ENCODE data around the gene RRP36.

Gene RRP36

DNA sequence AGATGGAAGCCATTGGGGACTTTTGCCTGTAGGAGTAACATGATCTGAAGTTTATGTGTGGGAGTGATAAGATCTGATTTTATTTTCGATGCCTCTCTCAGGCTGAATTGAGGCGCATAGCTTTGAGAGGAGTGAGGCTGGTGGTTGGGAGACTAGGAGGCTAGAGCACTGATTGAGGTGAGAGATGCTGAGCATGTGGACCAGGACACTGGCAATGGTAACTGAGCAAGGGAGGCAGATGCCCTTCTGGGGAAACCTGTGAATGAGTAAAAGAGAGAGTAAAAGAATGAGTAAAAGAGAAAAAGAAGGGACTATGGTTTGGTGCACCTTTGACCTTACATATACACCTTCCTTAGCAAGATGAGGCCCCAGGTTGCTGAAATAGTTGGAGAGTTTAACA lies 3.0 kb downstream of the RRP36 start:
- POLR2A ChIA-PET = interaction anchor here (0.9 to 9.2 kb wide), 5 partner anchors 10 to 119 kb away, joined by 3 to 66 read pairs (median 13); partner anchors contain the start of genes CUL7, KLC4, KLHDC3 and MEA1
- H3K36me3 ChIP-seq (ENCODE audit: control insufficient read depth in 2 of 2, insufficient read depth in 1 of 2, low read length in 2 of 2) = peaks cover 71 to 79% of the 10 kb centered on the region in 2 experiments

DNA sequence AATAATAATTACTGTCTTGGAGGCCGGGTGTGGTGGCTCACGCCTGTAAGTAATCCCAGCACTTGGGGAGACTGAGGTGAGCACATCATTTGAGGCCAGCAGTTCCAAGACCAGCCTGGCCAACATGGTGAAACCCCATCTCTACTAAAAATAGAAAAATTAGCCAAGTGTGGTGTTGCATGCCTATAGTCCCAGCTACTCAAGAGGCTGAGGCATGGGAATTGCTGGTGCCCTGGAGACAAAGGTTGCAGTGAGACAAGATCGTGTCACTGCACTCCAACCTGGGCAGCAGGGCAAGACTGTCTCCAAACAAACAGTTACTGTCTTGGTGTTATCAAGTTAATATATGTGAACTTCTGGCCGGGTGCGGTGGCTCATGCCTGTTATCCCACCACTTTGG lies 4.9 kb downstream of the RRP36 start:
- ChIA-PET CTCF (interaction anchor here (0.6 to 1.2 kb wide), 6 partner anchors 10 to 1052 kb away, joined by 3 to 5 read pairs (median 3); no protein-coding TSS in a partner anchor), POLR2A (interaction anchor here (1.1 to 9.2 kb wide), 4 partner anchors 9 to 27 kb away, joined by 3 to 66 read pairs (median 12); partner anchors contain the start of genes CUL7, KLHDC3 and MEA1)
- no peak overlapping the region for H3K27ac ChIP-seq (ENCODE audit: extremely low read depth, low read depth, low read length)
- H3K36me3 ChIP-seq (ENCODE audit: control insufficient read depth in 2 of 2, insufficient read depth in 1 of 2, low read length in 2 of 2) = peaks cover 69 to 73% of the 10 kb centered on the region in 2 experiments
- no peaks in the 10 kb centered on the region for H3K9me3 ChIP-seq (ENCODE audit: control insufficient read depth, insufficient read depth, low read depth, low read length)
- TF ChIP-seq ZNF548 (tag by site-specific recombination; IDR thresholded peaks at IDR 0.05) (no peak), ZNF404 (tag by site-specific recombination; IDR thresholded peaks at IDR 0.05) (no peak), ZNF707 (tag by site-specific recombination; IDR thresholded peaks at IDR 0.05) (no peak), ZNF792 (tag by site-specific recombination; IDR thresholded peaks at IDR 0.05) (no peak), ZNF140 (tag by site-specific recombination; IDR thresholded peaks at IDR 0.05) (no peak), SCRT2 (tag by site-specific recombination; IDR thresholded peaks at IDR 0.05) (no peak), ZSCAN30 (tag by site-specific recombination; IDR thresholded peaks at IDR 0.05) (no peak), ZNF184 (tag by site-specific recombination; IDR thresholded peaks at IDR 0.05) (no peak)
- TF ChIP-seq, protein P1, sequence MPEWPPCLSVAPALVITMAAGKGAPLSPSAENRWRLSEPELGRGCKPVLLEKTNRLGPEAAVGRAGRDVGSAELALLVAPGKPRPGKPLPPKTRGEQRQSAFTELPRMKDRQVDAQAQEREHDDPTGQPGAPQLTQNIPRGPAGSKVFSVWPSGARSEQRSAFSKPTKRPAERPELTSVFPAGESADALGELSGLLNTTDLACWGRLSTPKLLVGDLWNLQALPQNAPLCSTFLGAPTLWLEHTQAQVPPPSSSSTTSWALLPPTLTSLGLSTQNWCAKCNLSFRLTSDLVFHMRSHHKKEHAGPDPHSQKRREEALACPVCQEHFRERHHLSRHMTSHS (tag by site-specific recombination; IDR thresholded peaks at IDR 0.05) = no peak
- TF ChIP-seq, protein P2, sequence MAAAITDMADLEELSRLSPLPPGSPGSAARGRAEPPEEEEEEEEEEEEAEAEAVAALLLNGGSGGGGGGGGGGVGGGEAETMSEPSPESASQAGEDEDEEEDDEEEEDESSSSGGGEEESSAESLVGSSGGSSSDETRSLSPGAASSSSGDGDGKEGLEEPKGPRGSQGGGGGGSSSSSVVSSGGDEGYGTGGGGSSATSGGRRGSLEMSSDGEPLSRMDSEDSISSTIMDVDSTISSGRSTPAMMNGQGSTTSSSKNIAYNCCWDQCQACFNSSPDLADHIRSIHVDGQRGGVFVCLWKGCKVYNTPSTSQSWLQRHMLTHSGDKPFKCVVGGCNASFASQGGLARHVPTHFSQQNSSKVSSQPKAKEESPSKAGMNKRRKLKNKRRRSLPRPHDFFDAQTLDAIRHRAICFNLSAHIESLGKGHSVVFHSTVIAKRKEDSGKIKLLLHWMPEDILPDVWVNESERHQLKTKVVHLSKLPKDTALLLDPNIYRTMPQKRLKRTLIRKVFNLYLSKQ (tag by site-specific recombination; IDR thresholded peaks at IDR 0.05; ENCODE audit: borderline replicate concordance) = no peak
- H3K4me1 ChIP-seq (ENCODE audit: control insufficient read depth, insufficient read depth, low read length) = no peaks in the 10 kb centered on the region
- no peak overlapping the region for H3K4me3 ChIP-seq (ENCODE audit: low read depth, low read length)

More for the DNA sequence above, 3.0 kb downstream of the RRP36 start:
- TF ChIP-seq MYNN (tag by site-specific recombination; IDR thresholded peaks at IDR 0.05; ENCODE audit: borderline replicate concordance) (no peak), ZNF837 (tag by site-specific recombination; IDR thresholded peaks at IDR 0.05) (0 out of 2 replicates have a peak, but pooled peaks have one; percentile 3)
- TF ChIP-seq, protein P3, sequence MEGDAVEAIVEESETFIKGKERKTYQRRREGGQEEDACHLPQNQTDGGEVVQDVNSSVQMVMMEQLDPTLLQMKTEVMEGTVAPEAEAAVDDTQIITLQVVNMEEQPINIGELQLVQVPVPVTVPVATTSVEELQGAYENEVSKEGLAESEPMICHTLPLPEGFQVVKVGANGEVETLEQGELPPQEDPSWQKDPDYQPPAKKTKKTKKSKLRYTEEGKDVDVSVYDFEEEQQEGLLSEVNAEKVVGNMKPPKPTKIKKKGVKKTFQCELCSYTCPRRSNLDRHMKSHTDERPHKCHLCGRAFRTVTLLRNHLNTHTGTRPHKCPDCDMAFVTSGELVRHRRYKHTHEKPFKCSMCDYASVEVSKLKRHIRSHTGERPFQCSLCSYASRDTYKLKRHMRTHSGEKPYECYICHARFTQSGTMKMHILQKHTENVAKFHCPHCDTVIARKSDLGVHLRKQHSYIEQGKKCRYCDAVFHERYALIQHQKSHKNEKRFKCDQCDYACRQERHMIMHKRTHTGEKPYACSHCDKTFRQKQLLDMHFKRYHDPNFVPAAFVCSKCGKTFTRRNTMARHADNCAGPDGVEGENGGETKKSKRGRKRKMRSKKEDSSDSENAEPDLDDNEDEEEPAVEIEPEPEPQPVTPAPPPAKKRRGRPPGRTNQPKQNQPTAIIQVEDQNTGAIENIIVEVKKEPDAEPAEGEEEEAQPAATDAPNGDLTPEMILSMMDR (tag by site-specific recombination; IDR thresholded peaks at IDR 0.05) = no peak
- Histone ChIP-seq H3K4me3 (ENCODE audit: low read depth, low read length) (no peak overlapping the region), H3K9me3 (ENCODE audit: control insufficient read depth, insufficient read depth, low read depth, low read length) (no peaks in the 10 kb centered on the region), H3K4me1 (ENCODE audit: control insufficient read depth, insufficient read depth, low read length) (peaks cover 9% of the 10 kb centered on the region), H3K27ac (ENCODE audit: extremely low read depth, low read depth, low read length) (no peak overlapping the region)
- CTCF ChIA-PET = interaction anchor here (0.6 to 0.7 kb wide), 2 partner anchors 10 to 119 kb away, joined by 3 read pairs; no protein-coding TSS in a partner anchor

DNA sequence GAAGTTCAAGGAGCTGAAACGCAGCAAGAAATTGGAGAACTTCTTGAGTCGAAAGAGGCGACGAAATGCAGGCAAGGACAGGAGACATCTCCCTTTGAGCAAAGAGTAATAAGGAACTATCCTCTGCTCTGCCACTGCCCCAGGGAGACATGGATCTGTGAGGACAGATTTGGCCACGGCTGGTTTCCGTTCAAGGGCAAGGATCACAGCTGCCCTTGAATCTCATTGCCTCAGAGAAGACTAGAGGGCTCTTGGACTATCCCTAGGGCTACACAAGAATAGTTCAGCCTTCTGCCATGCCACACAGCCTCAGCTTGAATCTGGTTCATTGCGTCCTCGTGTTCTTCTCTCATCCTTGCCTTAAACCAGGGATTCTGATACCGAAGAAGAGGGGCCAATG lies 7.7 kb downstream of the RRP36 start:
- POLR2A ChIA-PET = interaction anchor here (1.8 to 9.2 kb wide), 2 partner anchors 15 to 24 kb away, joined by 9 to 66 read pairs; partner anchors contain the start of genes CUL7, KLHDC3 and MEA1
- peaks cover 78 to 84% of the 10 kb centered on the region in 2 experiments for H3K36me3 ChIP-seq (ENCODE audit: control insufficient read depth in 2 of 2, insufficient read depth in 1 of 2, low read length in 2 of 2)
- no peaks in the 10 kb centered on the region for H3K4me1 ChIP-seq (ENCODE audit: control insufficient read depth, insufficient read depth, low read length)
- H3K9me3 ChIP-seq (ENCODE audit: control insufficient read depth, insufficient read depth, low read depth, low read length) = no peaks in the 10 kb centered on the region
- no peak overlapping the region for H3K27ac ChIP-seq (ENCODE audit: extremely low read depth, low read depth, low read length)
- no peak overlapping the region for H3K4me3 ChIP-seq (ENCODE audit: low read depth, low read length)
- CTCF ChIA-PET = interaction anchor here (0.6 kb wide), 1 partner anchor 15 kb away, joined by 3 read pairs; the partner anchor contains the start of gene KLHDC3
- TF ChIP-seq ZNF560 (tag by site-specific recombination; IDR thresholded peaks at IDR 0.05; ENCODE audit: borderline replicate concordance) = no peak
- TF ChIP-seq SCRT1 (tag by site-specific recombination; IDR thresholded peaks at IDR 0.05; ENCODE audit: borderline replicate concordance) = no peak
- no peak for TF ChIP-seq ZNF530 (tag by site-specific recombination; IDR thresholded peaks at IDR 0.05; ENCODE audit: low read depth)
- TF ChIP-seq ZNF140 (tag by site-specific recombination; IDR thresholded peaks at IDR 0.05) = no peak
- TF ChIP-seq EGR2 (tag by site-specific recombination; IDR thresholded peaks at IDR 0.05; ENCODE audit: low read depth) = no peak
- TF ChIP-seq ZNF112 (tag by site-specific recombination; IDR thresholded peaks at IDR 0.05) = no peak
- no peak for TF ChIP-seq ZNF211 (tag by site-specific recombination; IDR thresholded peaks at IDR 0.05; ENCODE audit: low read depth)
- no peak for TF ChIP-seq SP3 (tag by site-specific recombination; IDR thresholded peaks at IDR 0.05)
- no peak for TF ChIP-seq ZNF785 (tag by site-specific recombination; IDR thresholded peaks at IDR 0.05)
- no peak for TF ChIP-seq ZNF664 (tag by site-specific recombination; IDR thresholded peaks at IDR 0.05)
- no peak for TF ChIP-seq ZFP69B (tag by site-specific recombination; IDR thresholded peaks at IDR 0.05)
- TF ChIP-seq ZNF214 (tag by site-specific recombination; IDR thresholded peaks at IDR 0.05; ENCODE audit: borderline replicate concordance) = no peak
- TF ChIP-seq SETDB1 (IDR thresholded peaks at IDR 0.05; ENCODE audit: insufficient read length, low read length) = no peak
- TF ChIP-seq SCRT2 (tag by site-specific recombination; IDR thresholded peaks at IDR 0.05) = no peak
- no peak for TF ChIP-seq MZF1 (tag by site-specific recombination; IDR thresholded peaks at IDR 0.05; ENCODE audit: borderline replicate concordance)
